Retina (tissue), 1 donor: ENCODE measurements around the gene BSDC1.
A peak's percentile ranks its signal among the peaks of the same experiment; 100 is the strongest.

Source experiments
- DNase-seq: peaks from one replicate; pipeline ENCODE4 v3.0.0-alpha.2; 2016

Gene BSDC1

GRCh38 chr1:32393832-32394140, 455 bp downstream of the BSDC1 start:
- DNase-seq: no peak

- no peak for DNase-seq
Measured at GRCh38 chr1:32393136-32393535, 1.1 kb downstream of the BSDC1 start.

GRCh38 chr1:32392325-32392724, 1.9 kb downstream of the BSDC1 start:
- DNase-seq: no peak

- DNase-seq: no peak
Measured at GRCh38 chr1:32390904-32391870, 3.1 kb downstream of the BSDC1 start.

GRCh38 chr1:32388641-32389040, 5.6 kb downstream of the BSDC1 start:
- DNase-seq: no peak

- DNase-seq: no peak
Measured at GRCh38 chr1:32386676-32387392, 7.4 kb downstream of the BSDC1 start.

GRCh38 chr1:32380057-32380456, 14.2 kb downstream of the BSDC1 start:
- DNase-seq: no peak

- DNase-seq: no peak
Measured at GRCh38 chr1:32377541-32378220, 16.6 kb downstream of the BSDC1 start.

- DNase-seq: no peak
Measured at GRCh38 chr1:32376199-32376598, 18.0 kb downstream of the BSDC1 start.

GRCh38 chr1:32373996-32374592, 20.1 kb downstream of the BSDC1 start:
- no peak for DNase-seq

- no peak for DNase-seq
Measured at GRCh38 chr1:32372149-32372756, 22.0 kb downstream of the BSDC1 start.

GRCh38 chr1:32367912-32368635, 26.2 kb downstream of the BSDC1 start:
- DNase-seq: no peak

GRCh38 chr1:32365445-32365844, 28.8 kb downstream of the BSDC1 start:
- DNase-seq: no peak

GRCh38 chr1:32364836-32365235, 29.4 kb downstream of the BSDC1 start:
- no peak for DNase-seq

- DNase-seq: no peak
Measured at GRCh38 chr1:32363713-32364112, 30.5 kb downstream of the BSDC1 start.

GRCh38 chr1:32362474-32363313, 31.5 kb downstream of the BSDC1 start, which contains the start of the genes FAM229A and TSSK3:
Gene FAM229A, minus strand, starts transcription at chr1:32362485. Its CDS starts 394 bp downstream, at chr1:32362091.
Gene TSSK3, plus strand, starts transcription at chr1:32362539. Its CDS starts 163 bp downstream, at chr1:32362702.
- no peak for DNase-seq

GRCh38 chr1:32361674-32362473, 32.4 kb downstream of the BSDC1 start:
- peak; percentile 83 for DNase-seq

- DNase-seq: no peak
Measured at GRCh38 chr1:32361308-32361673, 33.0 kb downstream of the BSDC1 start.

- no peak for DNase-seq
Measured at GRCh38 chr1:32358435-32358834, 35.8 kb downstream of the BSDC1 start.

- DNase-seq: no peak
Measured at GRCh38 chr1:32357614-32358013, 36.6 kb downstream of the BSDC1 start.
